ENCODE data around the gene MYO18B. TPM values are rescaled to one million over a fixed set of nuclear protein-coding genes. Genes with fewer than 3 reads are reported as not detected.

MYO18B gene
- total and polyA plus RNA-seq, 9 donors = 0.02 to 0.23 (median 0.10) TPM; not detected in 5

DNA sequence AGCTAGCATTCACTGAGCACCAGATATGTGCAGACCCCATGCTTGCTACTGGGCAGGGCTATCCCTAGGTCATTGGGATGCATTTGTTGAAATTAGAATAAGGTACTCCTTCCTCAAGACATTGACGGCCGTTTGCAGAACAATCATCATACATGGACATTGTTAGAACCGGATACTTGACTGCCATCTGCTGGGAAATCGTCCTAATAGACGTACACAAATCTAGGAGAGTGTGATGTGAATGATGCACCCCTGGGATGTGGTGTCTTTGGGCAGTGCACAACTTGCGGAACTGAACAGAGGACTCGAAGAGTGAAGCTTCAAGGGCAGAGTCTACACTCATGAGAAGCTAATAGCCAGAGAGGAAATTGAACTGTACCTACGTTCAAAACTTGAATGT lies 35.9 kb downstream of the MYO18B start:
- Histone ChIP-seq H3K9me3 (no peaks in the 10 kb centered on the region), H3K27me3 (no peaks in the 10 kb centered on the region), H3K27ac (no peak overlapping the region), H3K4me3 (no peak overlapping the region), H3K4me1 (ENCODE audit: insufficient read depth) (no peaks in the 10 kb centered on the region), H3K36me3 (no peaks in the 10 kb centered on the region)
- no peak for DNase-seq
- TF ChIP-seq POLR2A (IDR thresholded peaks at IDR 0.05) (no peak), EP300 (IDR thresholded peaks at IDR 0.05) (no peak)
- TF ChIP-seq, protein P1, sequence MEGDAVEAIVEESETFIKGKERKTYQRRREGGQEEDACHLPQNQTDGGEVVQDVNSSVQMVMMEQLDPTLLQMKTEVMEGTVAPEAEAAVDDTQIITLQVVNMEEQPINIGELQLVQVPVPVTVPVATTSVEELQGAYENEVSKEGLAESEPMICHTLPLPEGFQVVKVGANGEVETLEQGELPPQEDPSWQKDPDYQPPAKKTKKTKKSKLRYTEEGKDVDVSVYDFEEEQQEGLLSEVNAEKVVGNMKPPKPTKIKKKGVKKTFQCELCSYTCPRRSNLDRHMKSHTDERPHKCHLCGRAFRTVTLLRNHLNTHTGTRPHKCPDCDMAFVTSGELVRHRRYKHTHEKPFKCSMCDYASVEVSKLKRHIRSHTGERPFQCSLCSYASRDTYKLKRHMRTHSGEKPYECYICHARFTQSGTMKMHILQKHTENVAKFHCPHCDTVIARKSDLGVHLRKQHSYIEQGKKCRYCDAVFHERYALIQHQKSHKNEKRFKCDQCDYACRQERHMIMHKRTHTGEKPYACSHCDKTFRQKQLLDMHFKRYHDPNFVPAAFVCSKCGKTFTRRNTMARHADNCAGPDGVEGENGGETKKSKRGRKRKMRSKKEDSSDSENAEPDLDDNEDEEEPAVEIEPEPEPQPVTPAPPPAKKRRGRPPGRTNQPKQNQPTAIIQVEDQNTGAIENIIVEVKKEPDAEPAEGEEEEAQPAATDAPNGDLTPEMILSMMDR (IDR thresholded peaks at IDR 0.05) = no peak
- intact Hi-C loops (cut with DNase I) = loop anchor here in 2 of 4 donors (10.0 kb wide), 2 partner anchors 303 to 413 kb away; no protein-coding TSS in a partner anchor
- WGBS, 3 donors = 27 to 31% (median 30%) methylated on average over 8 of the region's 8 CpGs

DNA sequence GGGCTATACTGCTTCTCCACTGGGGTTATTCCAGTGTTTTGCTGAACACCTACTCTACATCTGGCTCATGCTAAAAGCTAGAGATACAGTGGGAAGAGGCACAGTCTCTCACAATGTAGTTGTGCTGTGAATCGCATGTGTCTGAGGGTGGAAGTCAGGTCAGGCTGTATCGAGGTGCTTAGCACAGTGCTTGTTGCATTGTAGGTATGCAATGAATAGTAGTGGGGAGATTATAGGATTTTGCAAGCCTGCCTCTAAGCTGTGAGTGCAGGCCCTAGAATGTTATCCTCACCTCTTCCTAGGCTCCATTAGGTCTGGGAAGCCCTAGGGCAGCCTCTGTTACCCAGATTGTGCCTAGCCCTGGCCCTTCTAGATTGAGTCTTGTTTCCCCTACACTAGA lies 37.4 kb downstream of the MYO18B start:
- no peak overlapping the region for H3K4me3 ChIP-seq
- TF ChIP-seq, protein P1 (IDR thresholded peaks at IDR 0.05) = no peak
- TF ChIP-seq EP300 (IDR thresholded peaks at IDR 0.05) = no peak
- no peak for TF ChIP-seq POLR2A (IDR thresholded peaks at IDR 0.05)
- no peaks in the 10 kb centered on the region for H3K4me1 ChIP-seq (ENCODE audit: insufficient read depth)
- no peaks in the 10 kb centered on the region for H3K27me3 ChIP-seq
- H3K36me3 ChIP-seq = no peaks in the 10 kb centered on the region
- H3K9me3 ChIP-seq = no peaks in the 10 kb centered on the region
- DNase-seq = no peak
- 90 to 95% (median 91%) methylated on average over 2 of the region's 2 CpGs for WGBS, 3 donors
- intact Hi-C loops (cut with DNase I) = loop anchor here in 2 of 4 donors (10.0 kb wide), 2 partner anchors 305 to 415 kb away; no protein-coding TSS in a partner anchor
- no peak overlapping the region for H3K27ac ChIP-seq

DNA sequence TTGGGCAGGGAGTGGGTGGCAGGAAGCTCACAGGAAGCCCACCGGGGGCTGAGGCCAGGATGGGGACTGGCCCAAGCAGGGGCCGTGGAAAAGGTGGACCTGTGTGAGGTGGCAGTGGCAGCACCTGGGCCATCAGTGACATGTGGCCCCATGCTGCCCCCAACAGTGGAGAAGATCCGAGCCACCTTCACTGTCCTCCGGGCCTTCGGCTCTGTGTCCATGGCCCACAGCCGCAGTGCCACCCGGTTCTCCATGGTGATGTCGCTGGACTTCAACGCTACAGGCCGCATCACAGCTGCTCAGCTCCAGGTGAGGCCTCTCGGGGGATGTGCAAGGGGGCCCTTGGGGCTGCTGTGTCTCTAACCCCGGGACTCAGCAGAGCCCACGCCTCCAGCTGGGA lies 37.9 kb downstream of the MYO18B start:
- WGBS, 3 donors = 89 to 91% (median 91%) methylated on average over 13 of the region's 13 CpGs
- H3K36me3 ChIP-seq = no peaks in the 10 kb centered on the region
- H3K4me3 ChIP-seq = no peak overlapping the region
- no peaks in the 10 kb centered on the region for H3K9me3 ChIP-seq
- intact Hi-C loops (cut with DNase I) = loop anchor here in 2 of 4 donors (10.0 kb wide), 2 partner anchors 305 to 415 kb away; no protein-coding TSS in a partner anchor
- H3K27me3 ChIP-seq = no peaks in the 10 kb centered on the region
- no peak for DNase-seq
- H3K4me1 ChIP-seq (ENCODE audit: insufficient read depth) = no peaks in the 10 kb centered on the region
- H3K27ac ChIP-seq = no peak overlapping the region
- TF ChIP-seq, protein P1 (IDR thresholded peaks at IDR 0.05) = no peak
- no peak for TF ChIP-seq EP300 (IDR thresholded peaks at IDR 0.05)
- TF ChIP-seq POLR2A (IDR thresholded peaks at IDR 0.05) = no peak

DNA sequence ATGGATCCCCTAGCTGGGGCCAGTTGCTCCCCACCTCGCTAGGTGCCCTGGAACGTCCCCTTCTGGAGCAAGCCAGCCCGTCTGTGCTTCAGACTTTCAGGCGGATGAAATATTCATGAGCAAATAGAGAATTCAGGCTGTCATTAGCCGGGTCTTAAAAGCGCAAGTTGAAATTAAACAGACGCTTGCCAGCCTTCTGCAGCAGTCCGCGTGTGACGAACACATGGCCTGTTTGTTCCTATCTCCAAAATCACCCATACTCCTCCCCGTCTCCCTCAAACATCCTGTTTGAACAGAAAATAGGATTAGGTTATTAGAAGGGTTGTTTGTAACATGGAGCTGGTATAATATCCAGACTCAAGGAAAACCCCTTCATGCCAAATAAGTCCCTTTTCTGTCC lies 38.7 kb downstream of the MYO18B start:
- H3K9me3 ChIP-seq = no peaks in the 10 kb centered on the region
- H3K4me1 ChIP-seq (ENCODE audit: insufficient read depth) = no peaks in the 10 kb centered on the region
- H3K27ac ChIP-seq = no peak overlapping the region
- WGBS, 3 donors = 25 to 35% (median 31%) methylated on average over 11 of the region's 11 CpGs
- no peaks in the 10 kb centered on the region for H3K27me3 ChIP-seq
- intact Hi-C loops (cut with DNase I) = no loop called here
- H3K36me3 ChIP-seq = no peaks in the 10 kb centered on the region
- no peak overlapping the region for H3K4me3 ChIP-seq
- TF ChIP-seq, protein P1 (IDR thresholded peaks at IDR 0.05) = no peak
- DNase-seq = no peak

All from ovary (tissue), 9 donors.